HepG2 (cell line): ENCODE measurements around the gene ZNRF4. TPM values are rescaled to one million over a fixed set of nuclear protein-coding genes. Genes with fewer than 3 reads are reported as not detected.

ENCODE experiments used
- ATAC-seq: fragments of 200-7000 bp; cut with Tn5 transposase; 3 replicates; pipeline ENCODE4 v1.9.1; 2020; ENCODE audit warnings: mild to moderate bottlenecking, moderate library complexity
- BruUV-seq: library from RNA; stranded (reverse); fragments of 400-500 nt; replicated peaks from 2 replicates; lab custom pipeline; 2021; lab: Mats Ljungman, UMichigan
- CTCF ChIA-PET: fragments of 300-600 bp; formaldehyde crosslinking; extraction: SDS; loops from one replicate; lab custom pipeline; 2021; ENCODE audit warnings: low total read pairs, inconsistent platforms, low intra/inter-chr PET ratio; lab: Yijun Ruan, JAX
- POLR2A ChIA-PET: fragments of 350-600 bp; sonication (Branson Sonifier 250); formaldehyde crosslinking; loops from one replicate; lab custom pipeline; 2020; ENCODE audit warnings: antibody characterized with exemption, inconsistent platforms; lab: Yijun Ruan, JAX
- DNase-seq: peaks from one replicate; pipeline ENCODE4 v3.0.0-alpha.2; 2015; ENCODE audit warnings: low spot score
- FAIRE-seq: peaks from 3 replicates; lab custom pipeline; 2011; peaks lifted over from hg19 to GRCh38; lab: Jason Lieb, UNC
- H2AFZ ChIP-seq: one replicate; pipeline ENCODE4 v1.6.1; 2011; ENCODE audit warnings: low read length, inconsistent platforms
- H3K27ac ChIP-seq: fragments of 300-600 bp; 3 replicates; pipeline ENCODE4 v1.8.0; 2011; ENCODE audit warnings: mixed run types, mild to moderate bottlenecking, mixed read lengths, low read length, inconsistent platforms; ENCODE audit not compliant: insufficient read depth; ENCODE audit errors: extremely low read length
- H3K27me3 ChIP-seq, 2 experiments: fragments of 200-600 bp in 1 of 2; 2 replicates in 1 of 2; 3 replicates in 1 of 2; pipeline versions ENCODE4 v1.6.0 to v1.8.0; 2011; ENCODE audit warnings: low read length in 2 of 2, mild to moderate bottlenecking in 2 of 2, moderate library complexity in 2 of 2, inconsistent platforms in 1 of 2; ENCODE audit not compliant: insufficient read depth in 2 of 2, control insufficient read depth in 1 of 2
- H3K36me3 ChIP-seq, 2 experiments: fragments of 200-600 bp in 1 of 2; replicated peaks in 1 of 2; 2 replicates in 1 of 2; 3 replicates in 1 of 2; pipeline versions ENCODE4 v1.5.1 to v1.8.0; 2011; ENCODE audit warnings: low read length in 2 of 2, inconsistent platforms in 1 of 2; ENCODE audit not compliant: insufficient read depth in 2 of 2, control insufficient read depth in 1 of 2
- H3K4me1 ChIP-seq: 2 replicates; pipeline ENCODE4 v1.5.1; 2012; ENCODE audit warnings: low read length, inconsistent platforms; ENCODE audit not compliant: insufficient read depth
- H3K4me2 ChIP-seq: 2 replicates; pipeline ENCODE4 v1.6.0; 2011; ENCODE audit warnings: low read depth, low read length, inconsistent platforms
- H3K4me3 ChIP-seq, 3 experiments: fragments of 200-600 bp in 1 of 3; sonication (generic), shearing (Covaris generic) in 1 of 3; replicated peaks in 1 of 3; 2 replicates each; pipeline ENCODE4 v1.5.1; 2011 to 2016; ENCODE audit warnings: low read length in 3 of 3, inconsistent platforms in 2 of 3, low read depth in 2 of 3, mild to moderate bottlenecking in 2 of 3, control low read depth in 1 of 3, mixed read lengths in 1 of 3; ENCODE audit not compliant: insufficient read depth in 1 of 3
- H3K79me2 ChIP-seq: one replicate; pipeline ENCODE4 v1.6.1; 2011; ENCODE audit warnings: low read length, inconsistent platforms; ENCODE audit not compliant: insufficient read depth
- H3K9ac ChIP-seq: 2 replicates; pipeline ENCODE4 v1.6.0; 2011; ENCODE audit warnings: mild to moderate bottlenecking, low read depth, low read length, inconsistent platforms; ENCODE audit not compliant: insufficient read depth
- H3K9me3 ChIP-seq: 2 replicates; pipeline ENCODE4 v1.5.1; 2012; ENCODE audit warnings: mild to moderate bottlenecking, low read length
- H4K20me1 ChIP-seq: 2 replicates; pipeline ENCODE4 v1.6.0; 2011; ENCODE audit warnings: inconsistent platforms, mild to moderate bottlenecking, low read length, moderate library complexity; ENCODE audit not compliant: insufficient read depth
- GTF2F1 ChIP-seq: fragments of 150-350 bp; IDR thresholded peaks from 2 replicates; pipeline ENCODE4 v1.6.1; 2014; ENCODE audit warnings: low read length
- LCORL ChIP-seq, 2 experiments: fragments of 450-650 bp in 1 of 2; sonication (generic) in 1 of 2; formaldehyde crosslinking in 1 of 2; IDR thresholded peaks; 2 replicates each; pipeline versions ENCODE4 v1.5.0 to v1.6.1; 2017 to 2020; ENCODE audit warnings: antibody characterized with exemption in 1 of 2, missing genetic modification reagents in 1 of 2
- MZF1 ChIP-seq: sonication (generic); formaldehyde crosslinking; IDR thresholded peaks from 2 replicates; pipeline ENCODE4 v1.8.1; 2023; ENCODE audit warnings: mild to moderate bottlenecking, missing genetic modification reagents, borderline replicate concordance
- NFYC ChIP-seq: IDR thresholded peaks from 2 replicates; pipeline ENCODE4 v1.6.1; 2016; ENCODE audit warnings: missing genetic modification reagents, missing compliant biosample characterization
- RBAK ChIP-seq: sonication (generic); formaldehyde crosslinking; IDR thresholded peaks from 2 replicates; pipeline ENCODE4 v1.5.1; 2020; ENCODE audit warnings: mild to moderate bottlenecking, missing genetic modification reagents
- REL ChIP-seq: sonication (generic); formaldehyde crosslinking; conservative IDR thresholded peaks from 2 replicates; pipeline ENCODE4 v1.8.0; 2022; ENCODE audit warnings: mild to moderate bottlenecking, missing genetic modification reagents, moderate library complexity
- RFX3 ChIP-seq: IDR thresholded peaks from 2 replicates; pipeline ENCODE4 v1.6.1; 2016; ENCODE audit warnings: missing biosample characterization, missing genetic modification reagents
- SRY ChIP-seq: sonication (generic); formaldehyde crosslinking; IDR thresholded peaks from 2 replicates; pipeline ENCODE4 v1.8.0; 2022; ENCODE audit warnings: mild to moderate bottlenecking, missing genetic modification reagents
- TOPORS ChIP-seq: sonication (generic); formaldehyde crosslinking; IDR thresholded peaks from 2 replicates; pipeline ENCODE4 v1.8.0; 2023; ENCODE audit warnings: mild to moderate bottlenecking, missing genetic modification reagents
- ZNF276 ChIP-seq: sonication (generic); formaldehyde crosslinking; IDR thresholded peaks from 2 replicates; pipeline ENCODE4 v1.4.0; 2020; ENCODE audit warnings: mild to moderate bottlenecking, low read depth, missing genetic modification reagents
- ZNF484 ChIP-seq: sonication (generic); formaldehyde crosslinking; IDR thresholded peaks from 2 replicates; pipeline ENCODE4 v1.5.1; 2020; ENCODE audit warnings: mild to moderate bottlenecking, low read depth, missing genetic modification reagents, borderline replicate concordance
- ZNF598 ChIP-seq: sonication (generic); formaldehyde crosslinking; IDR thresholded peaks from 2 replicates; pipeline ENCODE4 v1.5.1; 2020; ENCODE audit warnings: mild to moderate bottlenecking, missing genetic modification reagents, borderline replicate concordance
- ZNF75D ChIP-seq: sonication (generic); formaldehyde crosslinking; IDR thresholded peaks from 2 replicates; pipeline ENCODE4 v1.8.1; 2023; ENCODE audit warnings: missing genetic modification reagents, mild to moderate bottlenecking, borderline replicate concordance
- ZNF781 ChIP-seq: sonication (generic); formaldehyde crosslinking; IDR thresholded peaks from 2 replicates; pipeline ENCODE4 v1.5.1; 2020; ENCODE audit warnings: borderline replicate concordance, mild to moderate bottlenecking, missing genetic modification reagents; ENCODE audit errors: not compliant biosample characterization
- ZNF790 ChIP-seq: sonication (generic); formaldehyde crosslinking; IDR thresholded peaks from 2 replicates; pipeline ENCODE4 v1.8.0; 2022; ENCODE audit warnings: missing genetic modification reagents, mild to moderate bottlenecking, borderline replicate concordance
- ZNF792 ChIP-seq: IDR thresholded peaks from 2 replicates; pipeline ENCODE4 v1.6.1; 2016
- WGBS: methylation state at CpG from one replicate; pipeline ENCODE4 v1.1.6; 2017; ENCODE audit warnings: low lambda C conversion rate; 5-methylcytosine and 5-hydroxymethylcytosine counted together
- in situ Hi-C: cut with HindIII; loops from 2 replicates; pipeline ENCODE4 v1.10.0; 2017; ENCODE audit warnings: low pct_unique_long_range_greater_than_20kb; ENCODE audit not compliant: extremely low pct_ligation_motif_present
- intact Hi-C: fragments of 100-400 bp; cut with micrococcal nuclease; formaldehyde crosslinking; loops from one replicate; pipeline ENCODE4 v1.10.0; 2022; ENCODE audit not compliant: unreplicated experiment
- polyA plus RNA-seq, 8 experiments: library from polyadenylated mRNA; depleted of rRNA in 3 of 8; stranded (reverse) in 7 of 8; unstranded in 1 of 8; fragments of >200 nt; fragmentation: Illumina TruSeq in 4 of 8; extraction: Trizol in 4 of 8; gene quantifications; 2 replicates each; pipeline versions ENCODE4 v1.2.1 to v1.2.3, GENCODE V29; 2011 to 2016; ENCODE audit warnings: low read depth in 4 of 8, missing spikeins in 1 of 8, mixed read lengths in 1 of 8; ENCODE audit not compliant: insufficient read depth in 1 of 8
- total RNA-seq, 5 experiments: library from RNA; depleted of rRNA; stranded (reverse); fragments of >200 nt; fragmentation: Illumina TruSeq; extraction: Trizol; gene quantifications; 2 replicates each; pipeline ENCODE4 v1.2.3, GENCODE V29; 2016; ENCODE audit warnings: low read depth in 1 of 5
- TF ChIP-seq, protein P1 (sequence below): sonication (generic); formaldehyde crosslinking; IDR thresholded peaks from 2 replicates; pipeline ENCODE4 v1.8.1; 2023; ENCODE audit warnings: missing genetic modification reagents, mild to moderate bottlenecking, borderline replicate concordance

ZNRF4 gene
- total and polyA plus RNA-seq, 2 of the 13 experiments (the other 11 are each of a cell fraction or from before 2014, with no cell fraction given), result not detected

DNA sequence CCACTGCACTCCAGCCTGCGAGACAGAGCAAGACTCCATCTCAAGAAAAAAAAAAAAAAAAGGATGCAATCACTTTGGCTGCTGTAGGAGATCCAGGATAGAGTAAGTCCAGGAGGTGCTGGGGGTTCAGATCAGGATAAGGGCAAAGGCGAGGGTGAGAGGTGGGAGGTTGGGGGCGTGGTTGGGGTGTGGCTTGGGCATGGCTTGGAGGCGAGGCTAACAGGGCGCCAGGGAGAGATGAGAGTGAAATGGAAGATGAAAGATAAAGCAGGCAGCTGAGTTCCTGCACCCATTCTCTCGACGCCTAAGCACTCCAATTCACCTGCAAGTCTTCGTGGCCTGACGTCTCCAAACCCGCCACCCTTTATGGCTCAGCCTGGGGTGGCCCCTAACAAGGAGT is 25.0 kb upstream of the ZNRF4 start:
- no peak for DNase-seq
- no peak for FAIRE-seq
- H3K4me2 ChIP-seq, result no peak overlapping the region

More for the DNA sequence above, 25.0 kb upstream of the ZNRF4 start:
- Histone ChIP-seq H3K4me1 (peaks cover 11% of the 10 kb centered on the region), H2AFZ (no peak overlapping the region), H3K27ac (no peak overlapping the region)
- POLR2A ChIA-PET, result no interaction called here
- TF ChIP-seq ZNF792 (no peak), ZNF781 (no peak), NFYC (no peak), ZNF790 (CRISPR knock-in tag) (no peak), REL (no peak), LCORL (IDR thresholded peaks at IDR 0.05) (no peak), LCORL (CRISPR knock-in tag; IDR thresholded peaks at IDR 0.05) (no peak), ZNF276 (CRISPR knock-in tag) (no peak), MZF1 (no peak), ZNF75D (CRISPR knock-in tag) (no peak), SRY (CRISPR knock-in tag) (no peak), GTF2F1 (no peak), ZNF484 (CRISPR knock-in tag) (no peak), ZNF598 (CRISPR knock-in tag) (no peak), TOPORS (CRISPR knock-in tag) (no peak), RBAK (CRISPR knock-in tag) (no peak), RFX3 (CRISPR knock-in tag) (no peak)
- TF ChIP-seq, protein P1, sequence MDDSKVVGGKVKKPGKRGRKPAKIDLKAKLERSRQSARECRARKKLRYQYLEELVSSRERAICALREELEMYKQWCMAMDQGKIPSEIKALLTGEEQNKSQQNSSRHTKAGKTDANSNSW (CRISPR knock-in tag), result no peak
- TF ChIP-seq, all 625 proteins: peak for 0
- 28% methylated on average over 10 of the region's 10 CpGs for WGBS
- BruUV-seq, result no TSS peak
- in situ Hi-C loops, result no loop called here
- no peaks in the 10 kb centered on the region for H3K79me2 ChIP-seq
- no peaks in the 10 kb centered on the region for H3K36me3 ChIP-seq
- H3K9ac ChIP-seq, result no peak overlapping the region
- H4K20me1 ChIP-seq, result no peaks in the 10 kb centered on the region
- H3K27me3 ChIP-seq, result peaks cover 1 to 11% of the 10 kb centered on the region in 2 experiments; a peak in 1 of 5 replicates
- no peak overlapping the region for H3K4me3 ChIP-seq
- no peak for ATAC-seq
- CTCF ChIA-PET, result no interaction called here
- no peaks in the 10 kb centered on the region for H3K9me3 ChIP-seq
- intact Hi-C loops, result no loop called here
